OCI-LY1 (cell line): Measurements from ENCODE around the gene TMEM272.

Source experiments
- EZH2 ChIP-seq: fragments of 200-600 bp; sonication (generic), shearing (Covaris generic); IDR thresholded peaks from 2 replicates; pipeline ENCODE4 v1.8.0; 2017; ENCODE audit warnings: borderline replicate concordance, mixed run types, mild to moderate bottlenecking, antibody characterized with exemption, low read length, moderate library complexity, mixed read lengths
- TF ChIP-seq, protein P1 (sequence below): fragments of 200-600 bp; sonication (generic), shearing (Covaris generic); IDR thresholded peaks from 2 replicates; pipeline ENCODE4 v1.5.1; 2017; ENCODE audit warnings: mild to moderate bottlenecking, antibody characterized with exemption, low read length, moderate library complexity, mixed read lengths

DNA sequence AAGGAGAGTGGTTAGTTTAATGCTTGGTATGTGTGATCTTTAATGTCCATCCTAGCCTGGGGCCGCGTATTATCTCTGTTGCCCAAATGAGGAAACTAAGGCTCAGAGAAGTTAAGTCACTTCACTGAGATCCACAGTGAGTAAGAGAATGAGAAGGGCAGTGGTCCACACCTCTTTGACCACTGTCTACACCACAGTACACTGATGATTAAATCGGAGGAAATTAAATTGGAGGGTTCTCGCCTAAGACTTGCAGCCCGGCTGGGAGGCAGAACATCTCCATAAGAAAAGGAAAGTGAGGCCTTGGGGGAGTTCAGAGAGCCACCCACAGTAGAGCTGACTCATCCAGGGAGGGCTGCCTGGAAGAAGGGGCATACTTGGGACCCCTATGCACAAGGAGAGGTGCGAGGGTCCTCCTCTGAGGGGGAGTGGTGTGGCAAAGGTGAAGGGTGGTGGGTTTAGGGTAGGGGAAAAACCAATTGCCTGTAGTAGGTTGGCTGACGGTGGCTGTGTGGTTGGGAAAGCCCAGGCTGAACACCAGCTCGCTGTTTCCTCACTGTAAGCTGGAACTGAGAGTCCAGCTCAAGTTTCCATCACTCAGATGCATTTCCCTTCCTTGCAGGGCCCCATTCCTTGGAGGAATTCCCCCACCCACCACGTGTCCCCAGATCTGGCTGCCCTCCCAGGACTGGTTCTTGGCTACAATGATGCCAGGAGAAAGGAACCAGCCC is 26.0 kb downstream of the TMEM272 start:
- TF ChIP-seq, protein P1, sequence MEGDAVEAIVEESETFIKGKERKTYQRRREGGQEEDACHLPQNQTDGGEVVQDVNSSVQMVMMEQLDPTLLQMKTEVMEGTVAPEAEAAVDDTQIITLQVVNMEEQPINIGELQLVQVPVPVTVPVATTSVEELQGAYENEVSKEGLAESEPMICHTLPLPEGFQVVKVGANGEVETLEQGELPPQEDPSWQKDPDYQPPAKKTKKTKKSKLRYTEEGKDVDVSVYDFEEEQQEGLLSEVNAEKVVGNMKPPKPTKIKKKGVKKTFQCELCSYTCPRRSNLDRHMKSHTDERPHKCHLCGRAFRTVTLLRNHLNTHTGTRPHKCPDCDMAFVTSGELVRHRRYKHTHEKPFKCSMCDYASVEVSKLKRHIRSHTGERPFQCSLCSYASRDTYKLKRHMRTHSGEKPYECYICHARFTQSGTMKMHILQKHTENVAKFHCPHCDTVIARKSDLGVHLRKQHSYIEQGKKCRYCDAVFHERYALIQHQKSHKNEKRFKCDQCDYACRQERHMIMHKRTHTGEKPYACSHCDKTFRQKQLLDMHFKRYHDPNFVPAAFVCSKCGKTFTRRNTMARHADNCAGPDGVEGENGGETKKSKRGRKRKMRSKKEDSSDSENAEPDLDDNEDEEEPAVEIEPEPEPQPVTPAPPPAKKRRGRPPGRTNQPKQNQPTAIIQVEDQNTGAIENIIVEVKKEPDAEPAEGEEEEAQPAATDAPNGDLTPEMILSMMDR, result no peak
- TF ChIP-seq EZH2, result no peak
